Epithelial cell of esophagus (primary cell): Measurements from ENCODE around the gene VPS35L.
A peak's percentile ranks its signal among the peaks of the same experiment; 100 is the strongest.
"Not testable (repeated sequence)": the region's sequence is repeated elsewhere in the genome, so short reads cannot be mapped to it uniquely, and the experiment has no call there.

ENCODE experiments used
- DNase-seq: peaks from one replicate; pipeline ENCODE4 v3.0.0; 2010; ENCODE audit warnings: low read depth
- H3K4me3 ChIP-seq: 2 replicates; pipeline ENCODE4 v1.5.1; 2011; ENCODE audit warnings: mild to moderate bottlenecking, low read length, control low read depth
- CTCF ChIP-seq: IDR thresholded peaks from 2 replicates; pipeline ENCODE4 v1.5.1; 2011; ENCODE audit warnings: low read depth, mild to moderate bottlenecking, low read length, control low read depth, inconsistent platforms; ENCODE audit not compliant: insufficient read depth; ENCODE audit errors: missing control alignments

Gene VPS35L

GRCh38 chr16:19716183-19716582 lies 160.7 kb downstream of the VPS35L start:
- TF ChIP-seq CTCF, result no peak
- H3K4me3 ChIP-seq, result no peak overlapping the region
- DNase-seq, result peak; percentile 60

GRCh38 chr16:19716728-19717127 lies 161.2 kb downstream of the VPS35L start:
- peak overlapping the region; percentile 88 for H3K4me3 ChIP-seq
- not testable (repeated sequence) for DNase-seq

- TF ChIP-seq CTCF, result no peak
- no peak for DNase-seq
- peak overlapping the region; percentile 88 for H3K4me3 ChIP-seq
Measured at GRCh38 chr16:19717314-19717713, 161.8 kb downstream of the VPS35L start.

GRCh38 chr16:19717741-19718623 lies 162.5 kb downstream of the VPS35L start, which contains the start of the genes IQCK and KNOP1:
Gene IQCK, plus strand, starts transcription at chr16:19718271. Its CDS starts 36 bp downstream, at chr16:19718307.
Gene KNOP1, minus strand, starts transcription at chr16:19718227. Its CDS starts 3,192 bp downstream, at chr16:19715035.
- peak; percentile 16 for TF ChIP-seq CTCF
- peak; percentile 88 for DNase-seq
- peak within 1 kb of the TSS; percentile 88 for H3K4me3 ChIP-seq

- H3K4me3 ChIP-seq, result peak overlapping the region; percentile 88
- DNase-seq, result peak; percentile 28
- no peak for TF ChIP-seq CTCF
Measured at GRCh38 chr16:19718624-19718965, 163.1 kb downstream of the VPS35L start.

GRCh38 chr16:19722269-19722952 lies 166.9 kb downstream of the VPS35L start:
- no peak overlapping the region for H3K4me3 ChIP-seq
- no peak for TF ChIP-seq CTCF
- DNase-seq, result no peak

GRCh38 chr16:19722981-19723380 lies 167.5 kb downstream of the VPS35L start:
- no peak for DNase-seq
- H3K4me3 ChIP-seq, result no peak overlapping the region
- TF ChIP-seq CTCF, result no peak
